HepG2 (cell line): ENCODE data around the gene ACSM3. TPM values are rescaled to one million over a fixed set of nuclear protein-coding genes. Genes with fewer than 3 reads are reported as not detected.
A peak's percentile ranks its signal among the peaks of the same experiment; 100 is the strongest.

Experiments
- CSRNP1 ChIP-seq: sonication (generic); formaldehyde crosslinking; IDR thresholded peaks from 2 replicates; pipeline ENCODE4 v1.8.1; 2023; ENCODE audit warnings: mild to moderate bottlenecking, missing genetic modification reagents
- CSRNP2 ChIP-seq: sonication (generic); formaldehyde crosslinking; conservative IDR thresholded peaks from 2 replicates; pipeline ENCODE4 v1.8.0; 2022; ENCODE audit warnings: low read depth, missing genetic modification reagents
- EP300 ChIP-seq, 3 experiments: sonication (generic) in 1 of 3; formaldehyde crosslinking in 1 of 3; IDR thresholded peaks; 2 replicates each; pipeline versions ENCODE4 v1.5.1 to v1.6.1; 2011 to 2020; ENCODE audit warnings: low read depth in 2 of 3, low read length in 2 of 3, borderline replicate concordance in 1 of 3, improper control_type of control experiment in 1 of 3, mild to moderate bottlenecking in 1 of 3, missing genetic modification reagents in 1 of 3, moderate library complexity in 1 of 3
- HHEX ChIP-seq: IDR thresholded peaks from 2 replicates; pipeline ENCODE4 v1.6.1; 2016; ENCODE audit warnings: control low read depth
- KIAA2018 ChIP-seq: sonication (generic); formaldehyde crosslinking; IDR thresholded peaks from 2 replicates; pipeline ENCODE4 v1.5.0; 2020; ENCODE audit warnings: mild to moderate bottlenecking, missing genetic modification reagents, borderline replicate concordance
- MAFG ChIP-seq: sonication (generic); formaldehyde crosslinking; IDR thresholded peaks from 2 replicates; pipeline ENCODE4 v1.5.1; 2020; ENCODE audit warnings: mild to moderate bottlenecking, missing genetic modification reagents
- MYPOP ChIP-seq: sonication (generic); formaldehyde crosslinking; IDR thresholded peaks from 2 replicates; pipeline ENCODE4 v1.8.1; 2023; ENCODE audit warnings: mild to moderate bottlenecking, moderate library complexity, missing genetic modification reagents
- NFYB ChIP-seq: sonication (generic); formaldehyde crosslinking; IDR thresholded peaks from 2 replicates; pipeline ENCODE4 v1.4.0; 2020; ENCODE audit warnings: missing genetic modification reagents
- SP5 ChIP-seq: IDR thresholded peaks from 2 replicates; pipeline ENCODE4 v1.6.1; 2016; ENCODE audit warnings: low read depth, borderline replicate concordance
- U2AF1 ChIP-seq: fragments of 200-400 bp; formaldehyde crosslinking; optimal IDR thresholded peaks from 2 replicates; pipeline ENCODE3; 2017; ENCODE audit warnings: mild to moderate bottlenecking, low read depth, low read length
- WIZ ChIP-seq: sonication (generic); formaldehyde crosslinking; IDR thresholded peaks from 2 replicates; pipeline ENCODE4 v1.5.1; 2020; ENCODE audit warnings: mild to moderate bottlenecking, missing genetic modification reagents
- ZNF232 ChIP-seq: sonication (generic); formaldehyde crosslinking; IDR thresholded peaks from 2 replicates; pipeline ENCODE4 v1.4.0; 2020; ENCODE audit warnings: missing genetic modification reagents, borderline replicate concordance
- ZNF335 ChIP-seq: sonication (generic); formaldehyde crosslinking; IDR thresholded peaks from 2 replicates; pipeline ENCODE4 v1.4.0; 2020; ENCODE audit warnings: missing genetic modification reagents
- ZNF761 ChIP-seq: sonication (generic); formaldehyde crosslinking; conservative IDR thresholded peaks from 2 replicates; pipeline ENCODE4 v1.4.0; 2020; ENCODE audit warnings: mild to moderate bottlenecking, missing genetic modification reagents
- polyA plus RNA-seq, 8 experiments: library from polyadenylated mRNA; depleted of rRNA in 3 of 8; stranded (reverse) in 7 of 8; unstranded in 1 of 8; fragments of >200 nt; fragmentation: Illumina TruSeq in 4 of 8; extraction: Trizol in 4 of 8; gene quantifications; 2 replicates each; pipeline versions ENCODE4 v1.2.1 to v1.2.3, GENCODE V29; 2011 to 2016; ENCODE audit warnings: low read depth in 4 of 8, missing spikeins in 1 of 8, mixed read lengths in 1 of 8; ENCODE audit not compliant: insufficient read depth in 1 of 8
- total RNA-seq, 5 experiments: library from RNA; depleted of rRNA; stranded (reverse); fragments of >200 nt; fragmentation: Illumina TruSeq; extraction: Trizol; gene quantifications; 2 replicates each; pipeline ENCODE4 v1.2.3, GENCODE V29; 2016; ENCODE audit warnings: low read depth in 1 of 5

The ACSM3 gene
- total and polyA plus RNA-seq, 2 of the 13 experiments (the other 11 are each of a cell fraction or from before 2014, with no cell fraction given) = 74.0 to 108 TPM

GRCh38 chr16:20741554-20742285 is 22.1 kb upstream of the ACSM3 start, which contains the start of gene THUMPD1 (continued):
- TF ChIP-seq CSRNP1 (CRISPR knock-in tag) (peak; percentile 97; the same call in 1 of the 2 replicates), CSRNP2 (CRISPR knock-in tag) (no peak), ZNF335 (CRISPR knock-in tag) (peak; percentile 97), EP300 (IDR thresholded peaks at IDR 0.05; ENCODE audit: low read depth in 2 of 2, low read length in 2 of 2) (peak; percentile 33 to 94; a peak in 3 of 4 replicates), EP300 (CRISPR knock-in tag; IDR thresholded peaks at IDR 0.05; ENCODE audit: borderline replicate concordance) (peak; percentile 83; the same call in 1 of the 2 replicates), HHEX (CRISPR knock-in tag) (peak; percentile 66; the same call in 1 of the 2 replicates), KIAA2018 (CRISPR knock-in tag) (0 out of 2 replicates have a peak, but pooled peaks have one; percentile 19), MYPOP (peak; percentile 83; the same call in 1 of the 2 replicates), ZNF761 (CRISPR knock-in tag) (peak; percentile 84; the same call in 1 of the 2 replicates), NFYB (0 out of 2 replicates have a peak, but pooled peaks have one; percentile 52), WIZ (peak; percentile 91; the same call in 1 of the 2 replicates), ZNF232 (CRISPR knock-in tag) (peak; percentile 91), MAFG (0 out of 2 replicates have a peak, but pooled peaks have one; percentile 35), U2AF1 (no peak), SP5 (CRISPR knock-in tag) (peak; percentile 95)
